ENCODE measurements around the gene RNF112. TPM values are rescaled to one million over a fixed set of nuclear protein-coding genes. Genes with fewer than 3 reads are reported as not detected.

Gene RNF112
- total RNA-seq, 4 donors from 2014 or later, result 2.2 to 7.2 (median 3.9) TPM

- TF ChIP-seq CTCF (IDR thresholded peaks at IDR 0.05) (no peak), EP300 (IDR thresholded peaks at IDR 0.05; ENCODE audit: low read depth) (no peak), POLR2A (IDR thresholded peaks at IDR 0.05) (no peak), POLR2AphosphoS5 (IDR thresholded peaks at IDR 0.05) (no peak)
- Histone ChIP-seq H3K4me1 (peaks cover 10 to 17% (median 14%) of the 10 kb centered on the region in 4 donors), H3K36me3 (no peaks in the 10 kb centered on the region), H3K27me3 (no peaks in the 10 kb centered on the region), H3K27ac (no peak overlapping the region), H3K9me3 (no peaks in the 10 kb centered on the region), H3K4me3 (no peak overlapping the region)
- WGBS, 2 donors (ENCODE audit: low coverage in 1 of 2), result 80% methylated on average over 9 of the region's 14 CpGs; no CpG with 5 or more reads in 1 of the 2 donors
- intact Hi-C loops (cut with DNase I; ENCODE audit: low total_unique reads) (loop anchor here (5.0 to 10.0 kb wide), 3 partner anchors 72 to 400 kb away; no protein-coding TSS in a partner anchor), in situ Hi-C loops (cut with MboI; ENCODE audit: low pct_ligation_motif_present in 1 of 4, low pct_unique_long_range_greater_than_20kb in 1 of 4, low sequenced_read_pairs in 3 of 4) (loop anchor here (5.0 to 25.0 kb wide), 5 partner anchors 80 to 400 kb away; partner anchors contain the start of gene ALDH3A2 (in 1 of the 4))
- DNase-seq, result no peak
Measured at GRCh38 chr17:19364699-19365498, 46.1 kb upstream of the RNF112 start.

- in situ Hi-C loops (cut with MboI; ENCODE audit: low pct_ligation_motif_present in 1 of 4, low pct_unique_long_range_greater_than_20kb in 1 of 4, low sequenced_read_pairs in 3 of 4), result loop anchor here (5.0 to 25.0 kb wide), 5 partner anchors 79 to 399 kb away; partner anchors contain the start of gene ALDH3A2 (in 1 of the 4)
Measured at GRCh38 chr17:19365499-19365817, 45.6 kb upstream of the RNF112 start.

GRCh38 chr17:19365833-19366636 lies 45.0 kb upstream of the RNF112 start:
- H3K27ac ChIP-seq, result no peak overlapping the region
- no peak for DNase-seq
- H3K27me3 ChIP-seq, result no peaks in the 10 kb centered on the region
- peaks cover 11 to 23% (median 15%) of the 10 kb centered on the region in 4 donors for H3K4me1 ChIP-seq
- 85 to 94% methylated on average over 3 to 9 of the region's 9 CpGs for WGBS, 2 donors (ENCODE audit: low coverage in 1 of 2)
- TF ChIP-seq EP300 (IDR thresholded peaks at IDR 0.05; ENCODE audit: low read depth) (no peak), POLR2AphosphoS5 (IDR thresholded peaks at IDR 0.05) (no peak), POLR2A (IDR thresholded peaks at IDR 0.05) (no peak), CTCF (IDR thresholded peaks at IDR 0.05) (no peak)
- in situ Hi-C loops (cut with MboI; ENCODE audit: low pct_ligation_motif_present in 1 of 4, low pct_unique_long_range_greater_than_20kb in 1 of 4, low sequenced_read_pairs in 3 of 4) (loop anchor here (5.0 to 25.0 kb wide), 5 partner anchors 79 to 399 kb away; partner anchors contain the start of gene ALDH3A2 (in 1 of the 4)), intact Hi-C loops (cut with DNase I; ENCODE audit: low total_unique reads) (loop anchor here (5.0 to 10.0 kb wide), 3 partner anchors 71 to 399 kb away; no protein-coding TSS in a partner anchor)
- no peaks in the 10 kb centered on the region for H3K36me3 ChIP-seq
- no peaks in the 10 kb centered on the region for H3K9me3 ChIP-seq
- H3K4me3 ChIP-seq, result no peak overlapping the region

More at GRCh38 chr17:19365499-19365817, 45.6 kb upstream of the RNF112 start:
- Histone ChIP-seq H3K4me3 (no peak overlapping the region), H3K9me3 (no peaks in the 10 kb centered on the region), H3K27me3 (no peaks in the 10 kb centered on the region), H3K27ac (no peak overlapping the region), H3K4me1 (peaks cover 11 to 20% (median 15%) of the 10 kb centered on the region in 4 donors), H3K36me3 (no peaks in the 10 kb centered on the region)
- TF ChIP-seq POLR2AphosphoS5 (IDR thresholded peaks at IDR 0.05), result no peak
- no peak for TF ChIP-seq CTCF (IDR thresholded peaks at IDR 0.05)
- no peak for TF ChIP-seq EP300 (IDR thresholded peaks at IDR 0.05; ENCODE audit: low read depth)
- no peak for TF ChIP-seq POLR2A (IDR thresholded peaks at IDR 0.05)
- DNase-seq, result no peak
- intact Hi-C loops (cut with DNase I; ENCODE audit: low total_unique reads), result loop anchor here (5.0 to 10.0 kb wide), 3 partner anchors 72 to 399 kb away; no protein-coding TSS in a partner anchor
- WGBS, 2 donors (ENCODE audit: low coverage in 1 of 2), result 88 to 94% methylated on average over 2 to 4 of the region's 4 CpGs

- no peak overlapping the region for H3K27ac ChIP-seq
- H3K4me1 ChIP-seq, result peaks cover 8 to 22% (median 14%) of the 10 kb centered on the region in 4 donors
- intact Hi-C loops (cut with DNase I; ENCODE audit: low total_unique reads), result loop anchor here (5.0 to 10.0 kb wide), 3 partner anchors 71 to 398 kb away; no protein-coding TSS in a partner anchor
- in situ Hi-C loops (cut with MboI; ENCODE audit: low pct_ligation_motif_present in 1 of 4, low pct_unique_long_range_greater_than_20kb in 1 of 4, low sequenced_read_pairs in 3 of 4), result loop anchor here (5.0 to 25.0 kb wide), 5 partner anchors 78 to 398 kb away; partner anchors contain the start of gene ALDH3A2 (in 1 of the 4)
- no peaks in the 10 kb centered on the region for H3K36me3 ChIP-seq
- TF ChIP-seq POLR2AphosphoS5 (IDR thresholded peaks at IDR 0.05), result no peak
- no peaks in the 10 kb centered on the region for H3K9me3 ChIP-seq
- H3K27me3 ChIP-seq, result no peaks in the 10 kb centered on the region
- WGBS, 2 donors (ENCODE audit: low coverage in 1 of 2), result 92% methylated on average over 5 of the region's 5 CpGs; no CpG with 5 or more reads in 1 of the 2 donors
- no peak for DNase-seq
- no peak overlapping the region for H3K4me3 ChIP-seq
Measured at GRCh38 chr17:19366637-19366972, 44.4 kb upstream of the RNF112 start.

Measured in transverse colon (tissue), 4 donors.